DMS79 (cell line): ENCODE results near the gene NECTIN4.
A peak's percentile ranks its signal among the peaks of the same experiment; 100 is the strongest.

Experiments
- DNase-seq: peaks from one replicate; lab custom pipeline; 2025; lab: John Stamatoyannopoulos, UW

NECTIN4 gene

DNA sequence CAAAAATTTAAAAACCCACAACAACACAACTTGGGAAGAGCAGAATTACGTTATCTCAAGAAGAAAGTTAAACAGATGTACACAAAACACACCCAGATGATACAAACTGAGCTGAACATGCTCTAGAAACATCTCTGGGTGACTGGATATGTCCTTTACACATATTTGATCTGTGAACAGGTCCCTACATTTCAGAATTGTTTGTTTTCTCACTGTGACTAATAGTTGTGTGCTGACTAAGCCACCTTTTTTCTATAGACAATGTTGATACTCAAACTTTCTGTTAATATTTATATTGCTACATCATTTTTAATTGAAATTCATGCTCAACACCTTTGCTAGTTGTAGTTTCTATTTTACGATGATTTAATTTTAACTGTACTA is 67.4 kb downstream of the NECTIN4 start:
- no peak for DNase-seq

DNA sequence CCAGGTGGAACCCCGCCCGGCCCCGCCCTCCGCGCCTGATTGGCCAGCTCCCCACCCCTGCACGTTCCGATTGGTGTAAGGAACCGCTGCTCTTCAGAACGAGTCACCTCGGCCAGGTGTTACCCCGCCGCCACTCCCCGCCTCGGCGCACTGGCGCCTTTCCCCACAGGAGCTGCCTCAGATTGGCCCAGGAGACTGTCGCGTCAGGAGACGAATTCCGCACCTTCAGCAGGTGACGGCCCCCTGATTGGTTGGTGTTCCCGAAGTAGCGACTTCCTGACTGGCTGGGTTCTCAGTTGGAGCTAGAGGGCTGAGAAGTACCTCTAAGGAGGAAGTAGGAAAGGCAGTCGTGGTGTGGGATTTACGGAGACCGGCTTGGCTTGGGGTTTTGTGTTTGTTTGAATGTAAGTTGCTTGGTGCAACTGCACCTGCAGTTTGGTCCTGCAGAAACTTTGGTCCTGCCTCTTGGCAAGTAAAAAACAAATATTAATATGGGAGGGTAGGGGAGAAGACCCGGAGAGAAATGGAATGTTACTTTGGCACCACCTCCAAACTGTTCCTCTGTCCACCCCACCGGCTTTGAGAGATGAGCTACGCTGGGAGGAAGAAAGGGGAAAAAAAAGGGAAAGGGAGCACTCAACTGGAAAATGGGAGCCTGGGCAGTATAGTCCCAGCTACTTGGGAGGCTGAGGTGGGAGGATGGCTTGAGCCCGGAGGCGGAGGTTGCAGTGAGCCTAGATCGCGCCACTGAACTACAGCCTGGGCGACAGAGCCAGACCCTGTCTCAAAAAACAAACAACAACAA is 68.0 kb downstream of the NECTIN4 start:
- DNase-seq, result peak; percentile 99
